Sigmoid colon (tissue), 4 donors: ENCODE data around the gene CALHM3.

Experiments
- EP300 ChIP-seq, 4 donors: sonication (generic); formaldehyde crosslinking; IDR thresholded peaks; one replicate each; pipeline ENCODE4 v1.6.1; 2017; ENCODE audit warnings: antibody characterized with exemption in 4 of 4
- POLR2A ChIP-seq, 2 donors: fragments of 450-650 bp; IDR thresholded peaks; one replicate each; pipeline ENCODE4 v1.6.1; 2016; ENCODE audit warnings: antibody characterized with exemption in 2 of 2, mild to moderate bottlenecking in 2 of 2, moderate library complexity in 2 of 2

DNA sequence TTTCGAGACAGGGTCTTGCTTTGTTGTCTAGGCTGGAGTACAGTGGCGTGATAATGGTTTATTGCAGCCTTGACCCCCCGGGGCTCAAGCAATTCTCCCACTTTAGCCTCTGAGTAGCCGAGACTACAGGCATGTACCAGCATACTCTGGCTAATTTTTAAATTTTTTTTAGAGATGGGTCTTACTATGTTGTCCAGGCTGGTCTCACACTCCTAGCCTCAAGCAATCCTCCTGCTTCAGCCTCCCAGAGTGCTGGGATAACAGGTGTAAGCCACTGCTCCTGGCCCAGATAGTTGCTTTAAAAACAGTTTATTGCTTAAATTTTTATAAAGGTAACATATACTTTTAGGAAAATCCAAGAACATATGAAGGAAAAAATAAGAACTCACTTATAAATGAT lies 40.8 kb upstream of the CALHM3 start:
- TF ChIP-seq EP300 (IDR thresholded peaks at IDR 0.05) (no peak), POLR2A (IDR thresholded peaks at IDR 0.05) (no peak)
